K562 (cell line): ENCODE measurements around the gene ENOX2. TPM values are rescaled to one million over a fixed set of nuclear protein-coding genes. Genes with fewer than 3 reads are reported as not detected.

Source experiments
- ATAC-seq: fragments of 200-7000 bp; cut with Tn5 transposase; 3 replicates; pipeline ENCODE4 v1.9.1; 2020; ENCODE audit warnings: moderate library complexity
- BruUV-seq: library from RNA; stranded (reverse); fragments of 400-500 nt; replicated peaks from 2 replicates; lab custom pipeline; 2021; lab: Mats Ljungman, UMichigan
- CTCF ChIA-PET: fragments of 300-600 bp; formaldehyde crosslinking; extraction: SDS; loops from one replicate; lab custom pipeline; 2021; ENCODE audit warnings: low intra/inter-chr PET ratio; lab: Yijun Ruan, JAX
- POLR2A ChIA-PET: fragments of 300-600, 350-650 bp; sonication (Branson Sonifier 250); formaldehyde crosslinking; extraction: SDS; loops from one replicate; lab custom pipeline; 2021; ENCODE audit warnings: antibody characterized with exemption, inconsistent platforms; lab: Yijun Ruan, JAX
- DNase-seq, 4 experiments: peaks; one replicate each; pipeline versions ENCODE4 v3.0.0 to v3.0.0-alpha.2; 2011 to 2018; ENCODE audit warnings: low spot score in 3 of 4, mixed read lengths in 3 of 4; ENCODE audit errors: extremely low read depth in 1 of 4
- FAIRE-seq: peaks from 2 replicates; lab custom pipeline; 2011; peaks lifted over from hg19 to GRCh38; lab: Jason Lieb, UNC
- H2AFZ ChIP-seq: 2 replicates; pipeline ENCODE4 v1.6.0; 2011; ENCODE audit warnings: low read depth, low read length, control low read depth, inconsistent platforms
- H3K27ac ChIP-seq: fragments of 200-600 bp; 3 replicates; pipeline ENCODE4 v1.8.0; 2011; ENCODE audit warnings: low read depth, mild to moderate bottlenecking, control low read depth, inconsistent platforms, low read length, moderate library complexity, mixed read lengths; ENCODE audit errors: extremely low read depth
- H3K27me3 ChIP-seq, 2 experiments: fragments of 300-600 bp in 1 of 2; 2 replicates in 1 of 2; 3 replicates in 1 of 2; pipeline versions ENCODE4 v1.6.0 to v1.8.0; 2011; ENCODE audit warnings: inconsistent platforms in 2 of 2, low read length in 2 of 2, mild to moderate bottlenecking in 1 of 2, mixed read lengths in 1 of 2, moderate library complexity in 1 of 2; ENCODE audit not compliant: control insufficient read depth in 2 of 2, insufficient read depth in 2 of 2
- H3K36me3 ChIP-seq: fragments of 300-600 bp; 3 replicates; pipeline ENCODE4 v1.8.0; 2011; ENCODE audit warnings: mild to moderate bottlenecking, low read length, inconsistent platforms; ENCODE audit not compliant: control insufficient read depth, insufficient read depth
- H3K4me1 ChIP-seq, 2 experiments: fragments of 200-600 bp in 1 of 2; replicated peaks in 1 of 2; 2 replicates in 1 of 2; 3 replicates in 1 of 2; pipeline versions ENCODE4 v1.5.1 to v1.8.0; 2011; ENCODE audit warnings: inconsistent platforms in 2 of 2, low read length in 2 of 2, mild to moderate bottlenecking in 1 of 2, mixed read lengths in 1 of 2, moderate library complexity in 1 of 2; ENCODE audit not compliant: control insufficient read depth in 2 of 2, insufficient read depth in 2 of 2
- H3K4me2 ChIP-seq: 2 replicates; pipeline ENCODE4 v1.6.1; 2011; ENCODE audit warnings: low read length, control low read depth, inconsistent platforms, mixed read lengths; ENCODE audit not compliant: insufficient read depth
- H3K4me3 ChIP-seq: fragments of 200-600 bp; sonication (generic), shearing (Covaris generic); 2 replicates; pipeline ENCODE4 v1.5.1; 2016; ENCODE audit warnings: control low read depth, inconsistent platforms
- H3K79me2 ChIP-seq: fragments of 200-600 bp; 3 replicates; pipeline ENCODE4 v1.8.0; 2011; ENCODE audit warnings: low read length, inconsistent platforms; ENCODE audit not compliant: control insufficient read depth, insufficient read depth
- H3K9ac ChIP-seq, 2 experiments: 2 replicates each; pipeline versions ENCODE4 v1.6.0 to v1.6.1; 2011; ENCODE audit warnings: low read depth in 2 of 2, low read length in 2 of 2, control low read depth in 1 of 2, inconsistent platforms in 1 of 2, mild to moderate bottlenecking in 1 of 2, mixed read lengths in 1 of 2; ENCODE audit not compliant: insufficient read depth in 1 of 2
- H3K9me1 ChIP-seq: one replicate; pipeline ENCODE4 v1.6.0; 2011; ENCODE audit warnings: inconsistent platforms, mild to moderate bottlenecking, low read length, moderate library complexity; ENCODE audit not compliant: control insufficient read depth, insufficient read depth
- H3K9me3 ChIP-seq: replicated peaks from 2 replicates; pipeline ENCODE4 v1.5.1; 2011; ENCODE audit warnings: low read depth, low read length, inconsistent platforms; ENCODE audit not compliant: control insufficient read depth, insufficient read depth
- H4K20me1 ChIP-seq: replicated peaks from 2 replicates; pipeline ENCODE4 v1.6.1; 2011; ENCODE audit warnings: low read length, inconsistent platforms, mixed read lengths; ENCODE audit not compliant: control insufficient read depth, insufficient read depth
- BHLHE40 ChIP-seq: IDR thresholded peaks from 2 replicates; pipeline ENCODE4 v1.6.1; 2011; ENCODE audit warnings: low read length, improper control_type of control experiment
- C11orf30 ChIP-seq: fragments of 450-650 bp; IDR thresholded peaks from 2 replicates; pipeline ENCODE4 v1.6.1; 2016; ENCODE audit warnings: low read depth, mild to moderate bottlenecking
- CEBPB ChIP-seq: fragments of 450-650 bp; IDR thresholded peaks from 2 replicates; pipeline ENCODE4 v1.6.1; 2016; ENCODE audit warnings: missing genetic modification characterization, missing compliant biosample characterization
- CEBPG ChIP-seq, 3 experiments: fragments of 200-800 bp in 1 of 3; sonication (Bioruptor generic) in 1 of 3; sonication (generic) in 1 of 3; formaldehyde crosslinking in 1 of 3; IDR thresholded peaks in 2 of 3; conservative IDR thresholded peaks in 1 of 3; 2 replicates each; pipeline versions ENCODE4 v1.6.1 to v1.8.0; 2016 to 2022; ENCODE audit warnings: missing compliant biosample characterization in 2 of 3, missing genetic modification characterization in 2 of 3, mild to moderate bottlenecking in 1 of 3, missing genetic modification reagents in 1 of 3
- KDM4B ChIP-seq, 2 experiments: fragments of 450-650 bp in 1 of 2; sonication (generic) in 1 of 2; IDR thresholded peaks; 2 replicates each; pipeline ENCODE4 v1.6.1; 2016 to 2017; ENCODE audit warnings: borderline replicate concordance in 2 of 2, antibody characterized with exemption in 1 of 2, low read depth in 1 of 2, mild to moderate bottlenecking in 1 of 2
- PBX2 ChIP-seq, 2 experiments: IDR thresholded peaks in 1 of 2; conservative IDR thresholded peaks in 1 of 2; 2 replicates each; pipeline ENCODE4 v1.6.1; 2016; ENCODE audit warnings: low read depth in 2 of 2, mild to moderate bottlenecking in 1 of 2, missing compliant biosample characterization in 1 of 2, missing genetic modification characterization in 1 of 2, moderate library complexity in 1 of 2
- ZFP30 ChIP-seq: fragments of 250-450 bp; sonication (Bioruptor Pico); IDR thresholded peaks from 2 replicates; pipeline ENCODE4 v1.8.0; 2022; ENCODE audit warnings: moderate library complexity, mild to moderate bottlenecking, inconsistent platforms, borderline replicate concordance
- WGBS: fragments of 100-300 bp; shearing (Covaris generic); methylation state at CpG from one replicate; pipeline ENCODE4 v1.1.6; 2016; ENCODE audit warnings: low coverage, mixed read lengths; ENCODE audit not compliant: insufficient coverage; ENCODE audit errors: missing lambda C conversion rate; 5-methylcytosine and 5-hydroxymethylcytosine counted together
- in situ Hi-C: fragments of 300-500 bp; cut with MboI; formaldehyde crosslinking; loops from 4 replicates; pipeline ENCODE4 v1.15.0; 2018; ENCODE audit warnings: inconsistent platforms, mixed read lengths
- intact Hi-C: fragments of 100-400 bp; cut with micrococcal nuclease; formaldehyde crosslinking; loops from 2 replicates; pipeline ENCODE4 v1.14.2; 2022
- polyA plus RNA-seq, 8 experiments: library from polyadenylated mRNA; depleted of rRNA in 4 of 8; stranded (reverse) in 5 of 8; unstranded in 3 of 8; fragments of >200 nt; fragmentation: Nextera tagmentation in 2 of 8; fragmentation: Illumina TruSeq in 1 of 8; extraction: Ambion mirVana in 2 of 8; extraction: Trizol in 1 of 8; gene quantifications; 2 replicates each; pipeline versions ENCODE4 v1.2.1 to v1.2.3, GENCODE V29; 2011 to 2014; ENCODE audit warnings: inconsistent platforms in 1 of 8, missing spikeins in 1 of 8
- total RNA-seq, 7 experiments: library from RNA; depleted of rRNA in 6 of 7; stranded (reverse); fragments of >200 nt in 6 of 7; fragmentation: Illumina TruSeq in 2 of 7; extraction: Trizol in 2 of 7; gene quantifications; 2 replicates each; pipeline versions ENCODE4 v1.2.1 to v1.2.3, GENCODE V29; 2011 to 2021; ENCODE audit warnings: low replicate concordance in 1 of 7
- TF ChIP-seq, protein P1 (sequence below): fragments of 250-450 bp; sonication (Bioruptor Pico); IDR thresholded peaks from 2 replicates; pipeline ENCODE4 v1.5.0; 2020; ENCODE audit warnings: mild to moderate bottlenecking

Gene ENOX2
- total and polyA plus RNA-seq, 9 of the 15 experiments (the other 6 are each of a cell fraction or from before 2014, with no cell fraction given) = 6.1 to 24.0 (median 13.8) TPM

DNA sequence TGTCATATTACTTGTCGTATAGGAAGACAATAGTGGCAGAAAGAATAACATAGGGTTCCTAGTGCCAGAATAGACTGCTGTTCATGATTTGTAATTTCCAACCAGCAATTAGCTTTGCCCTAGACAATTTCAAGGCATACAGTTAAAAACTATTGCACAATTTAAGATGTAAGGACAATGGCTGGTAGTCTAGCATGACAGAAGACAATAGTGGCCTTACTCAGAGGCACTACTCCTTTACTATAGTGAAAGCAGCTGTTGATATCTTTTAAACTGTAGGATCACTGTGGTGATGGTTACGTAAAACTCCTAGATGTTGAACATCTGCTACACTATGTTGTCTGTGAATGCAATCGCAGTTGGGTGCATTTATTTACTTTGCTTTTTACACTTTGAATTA is 266.7 kb downstream of the ENOX2 start:
- intact Hi-C loops = no loop called here
- ChIA-PET CTCF (no interaction called here), POLR2A (no interaction called here)
- H3K4me2 ChIP-seq = no peak overlapping the region
- ATAC-seq (no peak), DNase-seq (no peak), FAIRE-seq (no peak)
- no peaks in the 10 kb centered on the region for H3K4me1 ChIP-seq
- BruUV-seq = no TSS peak
- no peaks in the 10 kb centered on the region for H3K9me3 ChIP-seq
- WGBS = 90% methylated on average over 3 of the region's 3 CpGs
- H3K9me1 ChIP-seq = no peaks in the 10 kb centered on the region
- no peak overlapping the region for H3K4me3 ChIP-seq
- in situ Hi-C loops = no loop called here
- H3K36me3 ChIP-seq = no peaks in the 10 kb centered on the region; the same call in 2 of the 3 replicates
- no peak overlapping the region for H2AFZ ChIP-seq
- H4K20me1 ChIP-seq = no peaks in the 10 kb centered on the region
- H3K79me2 ChIP-seq = no peaks in the 10 kb centered on the region
- TF ChIP-seq CEBPG (CRISPR knock-in tag; IDR thresholded peaks at IDR 0.05) = no peak
- 0 out of 4 replicates have a peak, but pooled peaks of 1 of the 2 experiments have one; percentile 14 for TF ChIP-seq CEBPG (tag; conservative IDR thresholded peaks at IDR 0.05 in 1 of 2, IDR thresholded peaks at IDR 0.05 in 1 of 2)
- 0 out of 2 replicates have a peak, but pooled peaks have one; percentile 42 for TF ChIP-seq CEBPB (tag)
- TF ChIP-seq BHLHE40 = no peak
- H3K9ac ChIP-seq = no peak overlapping the region
- no peak overlapping the region for H3K27ac ChIP-seq
- H3K27me3 ChIP-seq = no peaks in the 10 kb centered on the region

- no TSS peak for BruUV-seq
- Histone ChIP-seq H3K27me3 (no peaks in the 10 kb centered on the region), H3K9ac (no peak overlapping the region), H3K4me1 (no peaks in the 10 kb centered on the region), H2AFZ (no peak overlapping the region), H3K9me3 (no peaks in the 10 kb centered on the region), H3K79me2 (no peaks in the 10 kb centered on the region), H3K9me1 (no peaks in the 10 kb centered on the region), H3K4me2 (no peak overlapping the region), H4K20me1 (no peaks in the 10 kb centered on the region), H3K4me3 (no peak overlapping the region), H3K27ac (no peak overlapping the region), H3K36me3 (no peaks in the 10 kb centered on the region; the same call in 2 of the 3 replicates)
- intact Hi-C loops = no loop called here
- FAIRE-seq (no peak), DNase-seq (no peak), ATAC-seq (no peak)
- WGBS = 100% methylated on average over 3 of the region's 3 CpGs
- ChIA-PET POLR2A (no interaction called here), CTCF (no interaction called here)
- in situ Hi-C loops = no loop called here
- TF ChIP-seq, protein P1, sequence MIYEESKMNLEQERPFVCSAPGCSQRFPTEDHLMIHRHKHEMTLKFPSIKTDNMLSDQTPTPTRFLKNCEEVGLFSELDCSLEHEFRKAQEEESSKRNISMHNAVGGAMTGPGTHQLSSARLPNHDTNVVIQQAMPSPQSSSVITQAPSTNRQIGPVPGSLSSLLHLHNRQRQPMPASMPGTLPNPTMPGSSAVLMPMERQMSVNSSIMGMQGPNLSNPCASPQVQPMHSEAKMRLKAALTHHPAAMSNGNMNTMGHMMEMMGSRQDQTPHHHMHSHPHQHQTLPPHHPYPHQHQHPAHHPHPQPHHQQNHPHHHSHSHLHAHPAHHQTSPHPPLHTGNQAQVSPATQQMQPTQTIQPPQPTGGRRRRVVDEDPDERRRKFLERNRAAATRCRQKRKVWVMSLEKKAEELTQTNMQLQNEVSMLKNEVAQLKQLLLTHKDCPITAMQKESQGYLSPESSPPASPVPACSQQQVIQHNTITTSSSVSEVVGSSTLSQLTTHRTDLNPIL = no peak
- TF ChIP-seq C11orf30 (no peak), ZFP30 (CRISPR knock-in tag) (no peak), PBX2 (CRISPR knock-in tag; IDR thresholded peaks at IDR 0.05; ENCODE audit: low read depth) (no peak), PBX2 (tag; conservative IDR thresholded peaks at IDR 0.05; ENCODE audit: low read depth) (no peak), KDM4B (IDR thresholded peaks at IDR 0.05; ENCODE audit: borderline replicate concordance in 2 of 2, low read depth in 1 of 2) (no peak)
These were observed 272.0 kb downstream of the ENOX2 start for GRCh38 chrX:130631011-130631410.
